Cardiac muscle cell (in vitro differentiated cells and primary cell): ENCODE measurements around the gene SSRP1. TPM values are rescaled to one million over a fixed set of nuclear protein-coding genes. Genes with fewer than 3 reads are reported as not detected.
"Not testable (repeated sequence)": the region's sequence is repeated elsewhere in the genome, so short reads cannot be mapped to it uniquely, and the experiment has no call there.

ENCODE experiments used
- DNase-seq, 2 donors: peaks; one replicate each; pipeline versions ENCODE4 v3.0.0 to v3.0.0-alpha.2; 2010 to 2017; ENCODE audit warnings: low read depth in 1 of 2, low spot score in 1 of 2
- H3K27ac ChIP-seq: fragments of 200-600 bp; sonication (generic); 2 replicates; pipeline ENCODE4 v1.5.1; 2016
- H3K27me3 ChIP-seq: fragments of 200-600 bp; sonication (generic); 2 replicates; pipeline ENCODE4 v1.6.0; 2016; ENCODE audit warnings: control low read depth
- H3K36me3 ChIP-seq: fragments of 200-600 bp; sonication (generic); 2 replicates; pipeline ENCODE4 v1.5.1; 2016; ENCODE audit warnings: control low read depth
- H3K4me1 ChIP-seq: fragments of 200-600 bp; sonication (generic); 2 replicates; pipeline ENCODE4 v1.8.1; 2017; ENCODE audit warnings: low read depth, mild to moderate bottlenecking, mixed run types
- H3K4me3 ChIP-seq: fragments of 200-600 bp; sonication (generic); 2 replicates; pipeline ENCODE4 v1.5.1; 2016; ENCODE audit warnings: mild to moderate bottlenecking
- H3K9me3 ChIP-seq: fragments of 200-600 bp; sonication (generic); 2 replicates; pipeline ENCODE4 v1.5.1; 2017; ENCODE audit warnings: low read depth, mild to moderate bottlenecking, control low read depth
- CTCF ChIP-seq: IDR thresholded peaks from 2 replicates; pipeline ENCODE4 v1.5.1; 2012; ENCODE audit warnings: low read depth, mild to moderate bottlenecking, low read length
- polyA plus RNA-seq: library from polyadenylated mRNA; unstranded; fragments of >200 nt; fragmentation: Nextera tagmentation; extraction: Ambion mirVana; gene quantifications from 2 replicates; pipeline ENCODE4 v1.2.1, GENCODE V29; 2016
- total RNA-seq: library from RNA; depleted of rRNA; stranded (reverse); fragments of >200 nt; gene quantifications from 2 replicates; pipeline ENCODE4 v1.2.3, GENCODE V29; 2016

Gene SSRP1
- total and polyA plus RNA-seq, 2 experiments from 2014 or later: 87.0 to 180 TPM

GRCh38 chr11:57288771-57289579, 46.7 kb downstream of the SSRP1 start:
- Histone ChIP-seq H3K27me3 (no peaks in the 10 kb centered on the region), H3K4me3 (no peak overlapping the region), H3K9me3 (no peaks in the 10 kb centered on the region), H3K36me3 (no peaks in the 10 kb centered on the region), H3K27ac (no peak overlapping the region), H3K4me1 (peaks cover 16% of the 10 kb centered on the region)
- TF ChIP-seq CTCF: no peak
- DNase-seq: peak in 1 of 2 donors; percentile 53

- H3K4me1 ChIP-seq: peaks cover 11% of the 10 kb centered on the region
- no peak overlapping the region for H3K4me3 ChIP-seq
- TF ChIP-seq CTCF: no peak
- no peaks in the 10 kb centered on the region for H3K36me3 ChIP-seq
- no peak overlapping the region for H3K27ac ChIP-seq
- no peaks in the 10 kb centered on the region for H3K27me3 ChIP-seq
- no peak for DNase-seq
- no peaks in the 10 kb centered on the region for H3K9me3 ChIP-seq
Measured at GRCh38 chr11:57287884-57288283, 47.8 kb downstream of the SSRP1 start.

- no peaks in the 10 kb centered on the region for H3K36me3 ChIP-seq
- no peak for TF ChIP-seq CTCF
- peaks cover 3% of the 10 kb centered on the region for H3K4me1 ChIP-seq
- no peak overlapping the region for H3K27ac ChIP-seq
- no peak for DNase-seq
- no peak overlapping the region for H3K4me3 ChIP-seq
- no peaks in the 10 kb centered on the region for H3K9me3 ChIP-seq
- no peaks in the 10 kb centered on the region for H3K27me3 ChIP-seq
Measured at GRCh38 chr11:57283231-57283990, 52.3 kb downstream of the SSRP1 start.

- H3K4me1 ChIP-seq, H3K4me3 ChIP-seq, H3K9me3 ChIP-seq, H3K36me3 ChIP-seq, H3K27ac ChIP-seq, H3K27me3 ChIP-seq, DNase-seq: not testable (repeated sequence)
Measured at GRCh38 chr11:57281546-57281945, 54.1 kb downstream of the SSRP1 start.

GRCh38 chr11:57279116-57279515, 56.6 kb downstream of the SSRP1 start:
- Histone ChIP-seq H3K4me1 (peaks cover 11% of the 10 kb centered on the region), H3K9me3 (no peaks in the 10 kb centered on the region), H3K36me3 (no peaks in the 10 kb centered on the region), H3K27me3 (no peaks in the 10 kb centered on the region), H3K27ac (no peak overlapping the region), H3K4me3 (no peak overlapping the region)
- DNase-seq: peak in 1 of 2 donors; percentile 67
- TF ChIP-seq CTCF: no peak

- Histone ChIP-seq H3K27ac (no peak overlapping the region), H3K27me3 (no peaks in the 10 kb centered on the region), H3K4me3 (no peak overlapping the region), H3K4me1 (peaks cover 11% of the 10 kb centered on the region), H3K36me3 (no peaks in the 10 kb centered on the region), H3K9me3 (no peaks in the 10 kb centered on the region)
- peak in 1 of 2 donors; percentile 23 for DNase-seq
- no peak for TF ChIP-seq CTCF
Measured at GRCh38 chr11:57278721-57279095, 57.0 kb downstream of the SSRP1 start.
